Ovary (tissue), 9 donors: Measurements from ENCODE around the gene KCND1. TPM values are rescaled to one million over a fixed set of nuclear protein-coding genes. Genes with fewer than 3 reads are reported as not detected.
A peak's percentile ranks its signal among the peaks of the same experiment; 100 is the strongest.

ENCODE experiments used
- DNase-seq, 5 donors: peaks; one replicate each; pipeline ENCODE4 v3.0.0-alpha.2; 2019 to 2020
- H3K27ac ChIP-seq, 2 donors: fragments of 200-600 bp; one replicate each; pipeline versions ENCODE4 v1.5.1 to v1.8.0; 2019 to 2022
- H3K27me3 ChIP-seq: fragments of 200-600 bp; one replicate; pipeline ENCODE4 v1.8.0; 2022
- H3K36me3 ChIP-seq: fragments of 200-600 bp; sonication (generic); one replicate; pipeline ENCODE4 v1.5.1; 2019
- H3K4me1 ChIP-seq: one replicate; pipeline ENCODE4 v1.8.1; 2013; ENCODE audit warnings: mild to moderate bottlenecking, moderate library complexity; ENCODE audit not compliant: insufficient read depth
- H3K4me3 ChIP-seq: fragments of 200-600 bp; sonication (generic); one replicate; pipeline ENCODE4 v1.5.1; 2017
- H3K9me3 ChIP-seq, 2 donors: fragments of 200-600 bp in 1 of 2; sonication (generic) in 1 of 2; one replicate each; pipeline versions ENCODE4 v1.5.1 to v1.8.1; 2013 to 2019; ENCODE audit warnings: mild to moderate bottlenecking in 1 of 2, moderate library complexity in 1 of 2
- EP300 ChIP-seq: sonication (generic); formaldehyde crosslinking; IDR thresholded peaks from one replicate; pipeline ENCODE4 v1.6.1; 2017; ENCODE audit warnings: antibody characterized with exemption
- POLR2A ChIP-seq: fragments of 450-650 bp; IDR thresholded peaks from one replicate; pipeline ENCODE4 v1.6.1; 2017; ENCODE audit warnings: antibody characterized with exemption, mild to moderate bottlenecking, moderate library complexity
- WGBS, 3 donors: extraction: QIAGEN DNeasy Blood & Tissue Kit in 1 of 3; methylation state at CpG; one replicate each; pipeline versions ENCODE4 v1.1.5 to v1.1.7; 2013 to 2017; 5-methylcytosine and 5-hydroxymethylcytosine counted together
- intact Hi-C, 4 donors: fragments of 100-400 bp; cut with DNase I; formaldehyde crosslinking; loops; one replicate each; pipeline versions ENCODE4 v1.11.0 to v1.15.1; 2022 to 2023
- polyA plus RNA-seq, 2 donors: library from polyadenylated mRNA; stranded (reverse); fragments of 200-250 nt in 1 of 2; fragments of 350-450 nt in 1 of 2; fragmentation: Illumina TruSeq in 1 of 2; extraction: RNeasy Lipid Tissue Mini Kit (QIAGEN cat#74804) in 1 of 2; gene quantifications; one replicate each; pipeline ENCODE4 v1.2.3, GENCODE V29; 2013 to 2014
- total RNA-seq, 7 donors: library from RNA; depleted of rRNA in 2 of 7; stranded (reverse); fragments of >200 nt in 2 of 7; fragmentation: NEBNext Ultra II Directional in 3 of 7; extraction: Animal tissue kit (Norgen Biotek cat#: 25700) in 3 of 7; gene quantifications; one replicate each; pipeline versions ENCODE4 v1.1.0 to v1.2.4, GENCODE V29; 2016 to 2023
- TF ChIP-seq, protein P1 (sequence below), 3 donors: fragments of 450-650 bp in 2 of 3; fragments of 200-600 bp in 1 of 3; IDR thresholded peaks; one replicate each; pipeline versions ENCODE4 v1.5.1 to v1.8.0; 2016 to 2022; ENCODE audit warnings: antibody characterized with exemption in 3 of 3, mild to moderate bottlenecking in 1 of 3
- donor health status: DM: no; HTN: no; CAD: no; lungs with moderate emphysema.
- donor health status: DM: no; HTN: no; CAD: no.
- donor health status: Bipolar disorder and iron deficiency.
- donor health status: DM: yes; HTN: yes; CAD: no.
- donor health status: DM: no; HTN: no; CAD: no.
- donor health status: DM: yes; HTN: yes; CAD: no.

KCND1 gene
- total and polyA plus RNA-seq, 9 donors = 0.76 to 4.6 (median 2.0) TPM

DNA sequence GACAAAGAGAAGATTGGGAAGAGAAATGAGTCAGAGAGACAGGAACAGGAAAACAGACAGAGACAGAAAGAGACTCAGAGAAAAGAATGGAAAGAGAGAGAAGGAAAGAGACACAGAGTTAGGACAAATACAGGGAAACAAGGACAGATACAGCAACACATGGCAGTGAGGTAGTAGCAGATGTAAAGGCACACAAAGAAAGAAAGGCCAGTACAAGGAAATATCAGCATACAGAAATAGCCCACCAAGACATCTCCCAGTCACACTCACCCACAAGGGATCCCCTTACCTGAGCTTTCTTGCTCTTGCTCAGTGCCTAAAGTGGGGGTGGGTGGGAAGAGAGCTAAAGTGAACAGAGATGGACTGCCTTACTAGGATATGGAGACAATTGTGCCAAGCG lies 26.2 kb upstream of the KCND1 start:
- no peaks in the 10 kb centered on the region for H3K36me3 ChIP-seq
- DNase-seq = no peak
- H3K27me3 ChIP-seq = no peaks in the 10 kb centered on the region
- peaks cover 2% of the 10 kb centered on the region for H3K4me1 ChIP-seq
- TF ChIP-seq POLR2A (no peak), EP300 (no peak)
- TF ChIP-seq, protein P1, sequence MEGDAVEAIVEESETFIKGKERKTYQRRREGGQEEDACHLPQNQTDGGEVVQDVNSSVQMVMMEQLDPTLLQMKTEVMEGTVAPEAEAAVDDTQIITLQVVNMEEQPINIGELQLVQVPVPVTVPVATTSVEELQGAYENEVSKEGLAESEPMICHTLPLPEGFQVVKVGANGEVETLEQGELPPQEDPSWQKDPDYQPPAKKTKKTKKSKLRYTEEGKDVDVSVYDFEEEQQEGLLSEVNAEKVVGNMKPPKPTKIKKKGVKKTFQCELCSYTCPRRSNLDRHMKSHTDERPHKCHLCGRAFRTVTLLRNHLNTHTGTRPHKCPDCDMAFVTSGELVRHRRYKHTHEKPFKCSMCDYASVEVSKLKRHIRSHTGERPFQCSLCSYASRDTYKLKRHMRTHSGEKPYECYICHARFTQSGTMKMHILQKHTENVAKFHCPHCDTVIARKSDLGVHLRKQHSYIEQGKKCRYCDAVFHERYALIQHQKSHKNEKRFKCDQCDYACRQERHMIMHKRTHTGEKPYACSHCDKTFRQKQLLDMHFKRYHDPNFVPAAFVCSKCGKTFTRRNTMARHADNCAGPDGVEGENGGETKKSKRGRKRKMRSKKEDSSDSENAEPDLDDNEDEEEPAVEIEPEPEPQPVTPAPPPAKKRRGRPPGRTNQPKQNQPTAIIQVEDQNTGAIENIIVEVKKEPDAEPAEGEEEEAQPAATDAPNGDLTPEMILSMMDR (IDR thresholded peaks at IDR 0.05) = no peak
- H3K27ac ChIP-seq = no peak overlapping the region
- WGBS, 3 donors = 56 to 64% (median 61%) methylated on average over 1 of the region's 1 CpG
- no peaks in the 10 kb centered on the region for H3K9me3 ChIP-seq
- H3K4me3 ChIP-seq = no peak overlapping the region
- intact Hi-C loops = no loop called here

DNA sequence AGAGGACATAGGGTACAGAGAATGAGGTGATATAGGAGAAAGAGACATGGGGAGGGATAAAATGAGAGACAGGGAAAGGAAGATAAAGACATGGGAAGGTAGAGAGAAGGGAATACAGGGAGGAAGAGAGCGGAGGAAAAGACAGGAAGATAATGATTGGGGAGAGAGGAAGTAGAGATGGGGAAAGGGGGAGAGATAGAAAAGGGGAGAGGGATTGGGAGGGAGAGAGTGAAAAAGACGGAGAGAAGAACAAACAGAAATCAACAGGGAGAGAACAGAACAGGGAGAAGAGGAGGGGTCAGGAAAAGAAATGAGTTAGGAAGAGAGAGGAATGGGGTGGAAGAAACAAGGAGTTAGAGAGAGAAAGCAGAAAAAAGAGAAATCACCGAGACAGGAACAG lies 25.8 kb upstream of the KCND1 start:
- no peak for DNase-seq
- WGBS, 3 donors = 84 to 92% (median 87%) methylated on average over 3 of the region's 3 CpGs
- Histone ChIP-seq H3K27me3 (no peaks in the 10 kb centered on the region), H3K4me1 (peaks cover 2% of the 10 kb centered on the region), H3K4me3 (no peak overlapping the region), H3K36me3 (no peaks in the 10 kb centered on the region), H3K27ac (no peak overlapping the region), H3K9me3 (no peaks in the 10 kb centered on the region)
- no peak for TF ChIP-seq EP300
- TF ChIP-seq, protein P1 (IDR thresholded peaks at IDR 0.05) = no peak
- no peak for TF ChIP-seq POLR2A
- intact Hi-C loops = no loop called here

DNA sequence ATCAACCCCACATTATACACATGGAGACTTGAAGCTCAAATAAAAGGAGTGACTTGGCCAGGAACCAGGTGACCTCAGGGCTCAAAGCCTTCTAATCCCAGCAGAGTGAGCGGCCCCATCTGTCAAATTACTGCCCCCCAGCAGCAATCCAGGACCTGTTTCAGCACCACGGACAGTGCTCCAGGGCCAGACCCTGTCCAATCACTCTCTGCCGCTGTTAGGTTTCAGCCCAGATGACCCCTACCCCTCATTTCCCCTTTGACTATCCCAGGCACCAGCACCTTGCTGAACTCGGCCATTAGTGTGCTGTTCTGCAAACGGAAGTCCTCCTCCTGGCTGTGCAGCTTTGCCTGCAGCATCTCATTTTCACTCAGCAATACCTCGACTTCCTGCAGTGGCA lies 25.3 kb upstream of the KCND1 start:
- TF ChIP-seq, protein P1 (IDR thresholded peaks at IDR 0.05) = no peak
- 52 to 66% (median 55%) methylated on average over 6 of the region's 6 CpGs for whole genome bisulfite sequencing, 3 donors
- intact Hi-C loops = no loop called here
- H3K4me3 ChIP-seq = no peak overlapping the region
- H3K36me3 ChIP-seq = no peaks in the 10 kb centered on the region
- no peaks in the 10 kb centered on the region for H3K9me3 ChIP-seq
- H3K27me3 ChIP-seq = no peaks in the 10 kb centered on the region
- peaks cover 2% of the 10 kb centered on the region for H3K4me1 ChIP-seq
- peak in 1 of 5 donors; percentile 24 for DNase-seq
- no peak overlapping the region for H3K27ac ChIP-seq

DNA sequence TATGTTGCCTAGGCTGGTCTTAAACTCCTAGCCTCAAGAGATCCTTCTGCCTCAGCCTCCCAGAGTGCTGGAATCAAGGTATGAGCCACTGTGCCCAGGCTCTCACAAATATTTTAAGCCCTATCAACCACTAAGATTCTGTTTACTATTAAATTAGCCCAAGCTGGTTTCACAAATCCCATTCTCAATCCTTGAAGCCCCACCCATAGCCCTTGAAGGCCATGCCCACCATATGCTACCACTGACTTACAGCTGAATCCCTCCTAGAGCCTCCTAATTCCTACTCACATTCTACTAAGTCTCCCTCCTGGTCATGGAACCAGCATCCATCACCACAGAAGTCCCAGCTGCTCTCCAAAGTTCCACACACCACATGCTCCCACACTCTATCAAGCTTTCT lies 20.7 kb upstream of the KCND1 start:
- Histone ChIP-seq H3K4me3 (no peak overlapping the region), H3K4me1 (no peaks in the 10 kb centered on the region), H3K36me3 (no peaks in the 10 kb centered on the region), H3K27me3 (no peaks in the 10 kb centered on the region), H3K27ac (no peak overlapping the region), H3K9me3 (no peaks in the 10 kb centered on the region)
- TF ChIP-seq POLR2A (no peak), EP300 (no peak)
- TF ChIP-seq, protein P1 (IDR thresholded peaks at IDR 0.05) = no peak
- intact Hi-C loops = no loop called here
- DNase-seq = no peak

DNA sequence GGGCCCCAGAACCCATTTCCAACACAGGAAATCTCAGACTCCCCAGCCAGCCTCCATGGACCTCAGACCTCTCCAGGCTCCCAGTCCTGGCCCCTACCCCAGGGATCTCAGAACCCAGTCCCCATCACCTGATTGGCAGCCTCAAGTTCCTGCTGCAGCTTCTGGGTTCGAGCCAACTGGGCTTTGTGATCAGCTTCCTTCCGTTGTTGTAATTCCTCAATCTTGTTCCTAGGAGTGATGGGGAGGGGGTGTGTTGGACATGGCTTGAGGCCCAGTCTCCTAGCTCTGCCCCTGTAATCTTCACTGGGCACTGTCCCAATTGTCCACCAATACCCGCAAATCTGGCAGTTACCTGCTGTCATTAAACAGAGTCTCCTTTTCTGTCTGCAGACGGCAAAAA lies 17.8 kb upstream of the KCND1 start:
- DNase-seq = peak in 1 of 5 donors; percentile 19
- no peak overlapping the region for H3K27ac ChIP-seq
- no peaks in the 10 kb centered on the region for H3K9me3 ChIP-seq
- no peaks in the 10 kb centered on the region for H3K27me3 ChIP-seq
- no peaks in the 10 kb centered on the region for H3K4me1 ChIP-seq
- no peak overlapping the region for H3K4me3 ChIP-seq
- TF ChIP-seq EP300 = no peak
- TF ChIP-seq, protein P1 (IDR thresholded peaks at IDR 0.05) = no peak
- no peak for TF ChIP-seq POLR2A
- intact Hi-C loops = no loop called here
- no peaks in the 10 kb centered on the region for H3K36me3 ChIP-seq
- WGBS, 3 donors = 67 to 75% (median 74%) methylated on average over 4 of the region's 4 CpGs
